ENCODE data around the gene CALML6. TPM values are rescaled to one million over a fixed set of nuclear protein-coding genes. Genes with fewer than 3 reads are reported as not detected.
"Not testable (repeated sequence)": the region's sequence is repeated elsewhere in the genome, so short reads cannot be mapped to it uniquely, and the experiment has no call there.

CALML6 gene
- total RNA-seq: not detected

- no peak for DNase-seq
These were observed at the start of gene CALML6 for GRCh38 chr1:1914971-1915692. Gene CALML6, plus strand, starts transcription at chr1:1915260. Its CDS starts 21 bp downstream, at chr1:1915281.

DNA sequence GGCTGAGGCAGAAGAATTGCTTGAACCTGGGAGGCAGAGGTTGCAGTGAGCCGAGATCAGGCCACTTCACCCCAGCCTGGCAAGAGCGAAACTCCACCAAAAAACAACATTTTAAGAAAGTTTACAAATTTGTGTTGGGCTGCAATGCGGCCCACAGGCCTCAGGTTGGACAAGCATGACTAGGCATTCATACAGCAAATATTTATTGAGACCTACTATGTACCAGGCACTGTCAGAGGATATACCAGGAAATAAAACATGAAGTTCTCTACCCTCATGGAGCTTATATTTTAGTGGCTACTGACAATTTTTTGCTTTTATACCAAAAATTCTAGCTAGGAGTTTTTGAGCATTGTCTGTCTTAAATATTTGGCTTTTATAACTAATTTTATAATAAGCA lies 47.9 kb upstream of the CALML6 start:
- no peak for DNase-seq

- no peak for DNase-seq
These were observed 45.6 kb upstream of the CALML6 start for GRCh38 chr1:1869469-1869868.

GRCh38 chr1:1872329-1872994 lies 42.6 kb upstream of the CALML6 start:
- DNase-seq: no peak

- DNase-seq: no peak
These were observed 41.9 kb upstream of the CALML6 start for GRCh38 chr1:1873186-1873585.

GRCh38 chr1:1874901-1875300 lies 40.2 kb upstream of the CALML6 start:
- DNase-seq: no peak

DNA sequence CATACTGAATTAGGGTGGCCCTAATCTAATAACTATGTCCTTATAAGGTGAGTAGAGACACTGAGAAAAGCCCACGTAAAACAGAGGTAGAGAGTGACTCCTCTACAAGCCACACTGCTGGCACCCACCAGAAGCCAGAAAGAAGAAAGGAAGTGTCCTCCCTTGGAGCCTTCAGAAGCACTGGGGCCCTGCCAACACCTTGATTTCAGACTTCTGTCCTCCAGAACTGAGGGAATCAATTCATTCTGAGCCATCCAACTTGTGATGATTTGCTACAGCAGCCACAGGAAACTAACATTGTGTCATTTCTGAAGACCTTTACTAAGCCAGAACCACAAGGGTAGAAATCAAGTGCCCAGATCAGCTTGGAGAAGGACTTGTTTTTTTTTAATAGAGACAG lies 39.1 kb upstream of the CALML6 start:
- no peak for DNase-seq

DNA sequence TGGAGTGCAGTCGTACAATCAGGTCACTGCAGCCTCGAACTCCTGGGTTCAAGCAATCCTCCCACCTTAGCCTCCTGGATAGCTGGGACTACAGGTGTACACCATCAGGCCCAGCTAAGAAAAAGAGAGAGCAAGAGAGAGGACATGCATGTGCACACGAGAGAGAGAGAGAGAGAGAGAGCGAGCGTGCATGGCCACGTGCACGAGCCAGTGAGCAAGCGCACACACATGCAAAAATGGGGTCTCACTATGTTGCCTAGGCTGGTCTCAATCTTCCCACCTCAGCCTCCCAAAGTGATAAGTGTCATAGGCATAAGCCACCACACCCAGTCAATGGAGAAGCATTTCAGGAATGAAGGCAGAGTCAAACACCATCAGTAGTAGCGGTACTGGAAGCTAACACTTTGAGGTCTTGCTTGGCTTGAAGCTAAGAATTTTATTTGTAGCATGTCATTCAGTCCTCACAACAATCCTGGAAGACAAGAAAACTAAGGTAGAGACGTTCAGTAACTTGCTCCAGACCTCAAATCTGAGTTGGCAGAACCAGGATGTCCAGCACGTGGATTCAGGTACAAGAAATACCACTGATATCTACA lies 38.6 kb upstream of the CALML6 start:
- no peak for DNase-seq

DNA sequence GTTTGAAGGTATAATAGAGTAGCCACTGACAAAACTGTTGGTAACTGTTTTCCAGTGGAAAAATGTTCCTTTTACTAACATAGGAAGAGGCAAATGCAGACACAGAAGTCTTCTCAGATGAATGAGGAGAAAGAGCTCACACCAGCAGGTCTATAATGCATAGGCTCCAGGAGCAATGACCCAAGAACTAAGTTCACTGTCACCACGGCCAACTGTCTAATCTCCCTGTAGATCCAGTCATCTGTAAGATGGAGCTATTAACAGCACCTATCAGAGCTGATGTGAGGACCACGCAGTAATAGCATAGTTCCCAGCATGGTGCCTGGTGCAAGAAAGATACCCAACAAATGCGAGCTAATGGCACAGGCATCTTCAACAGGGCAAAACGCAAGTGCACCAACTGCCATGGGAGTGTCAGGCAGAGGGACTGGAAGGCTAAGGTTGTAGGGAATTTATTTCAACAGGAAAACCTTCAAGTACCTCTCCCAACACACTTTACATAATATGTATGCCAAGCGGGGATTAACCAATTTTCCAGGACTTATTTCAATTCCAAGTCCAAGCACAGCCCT lies 37.1 kb upstream of the CALML6 start:
- DNase-seq: no peak

- DNase-seq: no peak
These were observed 35.1 kb upstream of the CALML6 start for GRCh38 chr1:1879942-1880341.

DNA sequence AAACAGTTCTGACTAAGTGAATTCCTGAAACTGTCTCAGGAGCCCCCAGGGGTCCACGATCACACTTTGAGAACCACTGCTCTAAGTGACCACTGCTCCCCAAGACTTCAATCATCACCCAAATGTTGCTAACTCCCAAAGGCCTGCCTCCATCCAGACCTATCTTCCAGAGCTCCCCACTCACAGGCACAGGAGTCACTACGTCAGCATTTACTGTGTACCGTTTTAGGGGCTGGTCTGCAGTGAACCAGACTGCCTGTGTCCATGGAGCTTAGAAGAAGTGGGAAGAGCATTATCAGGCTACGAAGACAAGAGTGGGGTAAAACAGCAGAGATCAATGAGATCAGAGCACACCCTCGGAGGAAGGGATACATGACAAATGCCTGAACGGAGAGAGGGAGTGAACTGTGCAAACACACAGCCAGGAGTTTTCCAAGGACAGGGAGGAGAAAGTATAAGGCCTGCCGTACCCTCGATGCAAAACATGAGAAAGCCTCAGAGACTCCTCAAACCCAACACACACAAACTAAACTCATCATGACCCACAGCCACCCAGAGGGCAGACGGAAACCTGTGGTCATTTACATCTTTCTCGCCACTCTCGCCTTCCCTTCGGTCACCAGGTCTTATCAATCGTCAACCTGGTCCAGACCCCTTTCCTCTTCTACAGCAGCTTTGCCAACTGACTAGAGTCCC lies 34.3 kb upstream of the CALML6 start:
- no peak for DNase-seq

DNA sequence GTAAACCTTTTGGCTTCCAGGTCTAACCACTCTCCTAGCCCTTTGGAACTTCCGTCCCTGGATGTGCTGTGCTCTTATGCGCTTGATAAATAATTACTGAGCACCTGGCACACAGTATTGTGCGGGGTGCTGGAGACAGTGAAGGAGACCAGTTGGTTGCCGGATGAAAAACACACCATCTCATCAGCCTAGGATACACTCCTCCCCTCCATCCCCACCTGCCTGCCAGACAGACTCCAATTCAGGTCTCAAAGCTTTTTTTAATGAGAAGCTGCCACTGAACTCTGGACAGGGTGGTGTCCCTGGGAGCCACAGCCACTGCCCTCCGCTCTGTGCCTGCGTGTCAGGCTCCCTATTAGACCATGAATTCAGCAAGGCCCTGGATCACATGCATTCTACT lies 33.3 kb upstream of the CALML6 start:
- DNase-seq: no peak

DNA sequence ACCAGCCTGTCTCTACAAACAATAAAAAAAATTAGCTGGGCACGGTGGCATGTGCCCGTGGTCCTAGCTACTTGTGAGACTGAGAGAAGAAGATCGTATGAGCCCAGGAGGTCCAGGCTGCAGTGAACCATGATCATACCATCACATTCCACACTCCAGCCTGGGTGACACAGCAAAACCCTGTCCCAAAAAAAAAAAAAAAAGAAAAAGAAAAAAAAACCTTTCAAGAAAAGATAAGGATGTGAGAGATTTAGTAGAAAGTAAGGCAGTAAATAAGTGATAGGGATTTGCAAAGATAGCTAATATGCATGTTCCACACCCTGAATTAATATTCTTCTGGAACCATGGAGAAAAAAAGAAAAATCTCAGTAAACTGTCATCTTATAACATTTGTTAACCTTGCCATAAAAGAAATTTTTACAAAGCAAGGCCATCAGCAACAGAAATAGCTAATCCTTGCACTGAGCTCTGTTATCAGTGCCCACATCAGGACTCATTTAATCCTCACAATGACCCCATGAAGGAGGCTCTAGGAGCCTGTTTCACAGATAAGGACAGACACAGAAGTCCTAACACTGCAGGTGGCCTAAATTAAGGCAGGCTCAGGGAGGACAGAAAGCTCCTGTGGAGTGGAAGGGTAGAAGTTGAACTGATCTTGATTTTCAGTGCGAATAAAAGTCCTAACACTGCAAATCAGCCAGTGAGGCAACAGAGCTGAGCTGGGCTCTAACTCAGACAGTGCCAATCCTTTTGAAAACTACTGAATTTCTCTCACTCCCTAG lies 31.8 kb upstream of the CALML6 start:
- no peak for DNase-seq

GRCh38 chr1:1883890-1884289 lies 31.2 kb upstream of the CALML6 start:
- not testable (repeated sequence) for DNase-seq

DNA sequence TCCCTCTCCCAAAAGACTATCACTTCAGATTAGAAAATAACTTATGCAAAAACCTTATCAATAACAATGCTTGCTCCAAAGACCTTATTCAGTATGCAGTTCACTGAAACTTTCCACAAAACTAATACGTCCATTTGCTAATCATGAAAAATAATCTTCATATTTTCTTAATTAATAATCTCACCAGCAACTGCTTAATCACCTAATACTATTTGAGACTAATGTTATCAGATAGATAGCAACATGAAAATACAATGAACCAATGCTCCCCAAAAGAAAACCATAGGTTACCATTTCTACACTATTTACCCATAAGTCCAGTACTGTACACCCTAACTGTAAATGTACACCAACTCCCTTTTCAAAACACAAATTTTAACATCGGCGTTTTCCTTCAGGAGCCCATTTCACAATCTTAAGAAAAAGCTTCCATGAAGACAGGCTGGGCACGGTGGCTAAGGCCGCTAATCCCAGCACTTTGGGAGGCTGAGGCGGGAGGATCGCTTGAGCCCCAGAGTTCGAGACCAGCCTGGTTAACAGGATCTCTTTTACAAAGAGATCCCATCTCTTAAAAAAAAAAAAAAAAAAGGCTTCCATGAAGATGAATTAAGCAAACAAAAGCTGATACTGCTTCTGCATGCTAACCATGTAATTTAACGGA lies 25.8 kb upstream of the CALML6 start:
- no peak for DNase-seq

GRCh38 chr1:1889847-1890505 lies 25.1 kb upstream of the CALML6 start:
- DNase-seq: no peak

DNA sequence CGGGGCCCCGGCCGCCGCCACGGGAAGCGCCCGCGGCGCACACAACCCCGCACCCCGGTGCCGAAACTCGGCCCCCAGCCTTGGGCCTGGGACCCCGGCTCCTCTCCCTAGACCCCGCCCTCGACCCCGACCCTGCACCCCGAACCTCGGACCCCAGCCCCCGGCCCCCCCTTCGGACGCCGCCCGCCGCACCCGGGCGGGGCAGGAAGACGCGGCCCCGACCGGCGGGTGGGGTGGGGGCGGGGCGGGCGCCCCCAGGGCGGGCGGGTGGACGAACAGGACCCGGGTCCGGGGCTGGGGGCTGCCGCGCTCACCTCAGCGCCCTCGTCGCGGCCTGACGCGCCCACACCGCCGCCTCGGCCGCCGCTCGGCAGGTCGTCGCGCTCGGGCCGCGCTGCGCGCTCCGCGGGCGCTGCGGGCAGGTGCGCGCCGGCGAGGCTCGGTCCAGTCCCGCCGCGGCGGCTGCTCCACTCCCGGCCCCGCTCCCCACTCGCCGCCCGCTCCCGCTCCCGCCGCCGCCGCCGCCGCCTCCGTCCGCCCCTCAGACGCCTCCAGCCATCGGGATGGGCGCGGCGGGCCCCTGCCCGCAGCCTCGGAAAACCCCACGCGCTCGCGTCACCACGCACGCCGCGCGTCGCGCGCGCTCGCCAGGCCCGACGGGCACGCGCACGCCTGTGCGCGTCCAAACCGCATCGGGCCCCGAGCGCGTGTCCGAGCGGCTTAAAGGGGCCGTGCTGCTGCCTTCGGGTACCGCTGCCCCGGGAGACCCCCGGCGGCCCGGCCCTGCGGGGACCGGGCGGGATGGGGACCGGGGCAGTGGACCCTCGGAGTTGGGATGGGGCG lies 24.3 kb upstream of the CALML6 start, which contains the start of gene GNB1:
GNB1 (minus strand) TSS at position 582 of the 843 bp plus-strand sequence. CDS start 65,634 bp downstream, outside the sequence.
- DNase-seq: peak; percentile 83

- DNase-seq: peak; percentile 83
These were observed 23.5 kb upstream of the CALML6 start for GRCh38 chr1:1891349-1892078.
